Stimulated activated CD4-positive, alpha-beta T cell treated with anti-CD3 and anti-CD28 coated beads, TNF-alpha, amount 100 ng/mL, for 4 hours (primary cell): ENCODE results near the gene PAK5.

ENCODE experiments used
- DNase-seq, 3 experiments: peaks; one replicate each; pipeline ENCODE4 v3.0.0-alpha.2; 2020; ENCODE audit warnings: low read depth in 3 of 3

PAK5 gene

GRCh38 chr20:9789131-9789530 is 49.7 kb downstream of the PAK5 start:
- DNase-seq: no peak

DNA sequence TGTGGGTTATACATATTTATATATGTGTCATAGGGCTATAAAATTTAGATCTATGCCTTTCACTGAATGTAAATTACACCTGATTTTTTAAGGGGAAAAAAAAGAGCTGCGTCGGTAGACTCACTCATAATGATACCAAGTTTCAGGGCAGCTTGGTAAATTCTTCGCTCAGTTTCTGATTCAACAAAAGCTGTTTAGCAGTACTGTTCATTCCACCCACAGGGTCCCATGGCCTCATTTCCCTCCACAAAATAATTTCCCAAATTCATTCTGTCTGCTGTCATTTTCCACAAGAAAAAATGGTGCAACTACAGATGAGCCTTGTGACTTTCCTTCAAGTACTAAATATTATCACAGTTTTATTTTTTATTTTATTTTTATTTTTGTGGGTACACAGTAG is 63.7 kb downstream of the PAK5 start:
- DNase-seq: no peak

DNA sequence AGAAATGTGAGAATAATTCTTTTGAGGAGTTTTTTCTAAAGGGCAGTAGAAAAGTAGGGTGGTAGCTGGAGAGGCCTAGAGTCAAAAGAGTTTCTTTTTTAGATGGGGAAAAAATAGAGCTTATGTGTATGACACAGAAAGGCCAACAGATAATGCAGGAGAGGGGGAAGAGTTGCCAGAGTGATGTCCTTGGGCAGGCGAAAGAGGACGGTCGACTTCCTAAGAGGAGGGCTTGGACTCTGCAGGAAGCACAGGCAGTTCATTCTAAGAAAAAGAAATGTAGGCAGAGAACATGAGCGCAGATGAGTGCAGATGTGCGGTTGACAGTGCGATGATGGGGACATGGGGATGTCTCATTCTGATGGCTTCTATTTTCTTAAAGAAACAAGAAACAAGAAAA is 68.9 kb downstream of the PAK5 start:
- no peak for DNase-seq

DNA sequence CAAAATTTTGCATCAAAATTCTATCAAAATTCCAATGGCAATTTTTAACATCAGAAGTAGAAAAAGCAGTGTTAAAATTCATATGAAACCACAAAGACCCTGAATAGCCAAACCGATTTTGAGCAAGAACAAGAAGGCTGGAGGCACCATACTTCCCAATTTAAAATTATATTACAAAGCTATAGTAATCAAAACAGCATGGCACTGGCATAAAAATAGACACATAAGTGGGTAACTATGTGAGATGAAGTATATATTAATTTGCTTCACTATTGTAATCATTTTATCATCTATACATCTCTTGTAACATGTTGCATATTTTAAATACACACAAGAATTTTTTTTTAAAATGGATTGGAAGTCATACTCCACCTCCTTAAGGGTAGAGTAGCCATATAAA is 77.4 kb downstream of the PAK5 start:
- DNase-seq: no peak

DNA sequence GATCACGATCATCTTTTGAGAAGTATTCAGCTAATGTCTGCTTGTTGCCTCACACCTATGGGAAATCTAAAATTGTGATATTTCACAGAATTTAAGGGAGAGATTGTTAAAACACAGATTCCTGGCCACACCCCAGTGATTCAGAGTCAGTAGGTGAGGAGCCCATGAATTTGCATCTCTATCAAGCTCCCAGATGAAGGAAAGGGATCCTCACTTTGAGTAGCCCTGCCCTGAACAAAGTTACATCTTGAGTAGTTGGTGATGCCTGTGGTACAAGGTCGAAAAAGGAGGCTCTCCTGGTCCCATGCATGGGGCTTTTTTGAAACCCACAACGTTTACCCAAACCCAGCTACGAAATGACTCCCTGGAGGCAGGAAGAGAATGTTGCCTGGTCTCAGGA is 79.5 kb downstream of the PAK5 start:
- DNase-seq: no peak

DNA sequence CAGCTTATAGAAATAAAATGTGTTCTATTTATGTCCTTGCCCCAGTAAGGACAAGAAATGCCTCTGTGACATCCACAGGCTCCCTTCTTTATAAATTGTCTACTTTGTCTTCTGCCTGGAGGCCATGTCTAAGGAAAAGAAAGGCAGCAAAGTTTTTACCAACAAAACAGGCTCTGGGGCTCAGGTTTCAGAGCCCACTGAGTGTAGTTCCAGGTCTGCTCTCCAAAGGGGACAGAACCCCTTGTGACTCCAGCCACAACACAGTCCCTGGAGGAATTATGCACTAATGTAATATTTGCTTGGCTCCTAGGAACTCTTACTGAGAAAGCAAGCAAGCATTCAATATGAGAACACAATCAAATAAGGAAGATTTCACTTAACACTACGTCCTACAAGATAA is 80.1 kb downstream of the PAK5 start:
- DNase-seq: no peak

GRCh38 chr20:9756660-9757059 is 82.2 kb downstream of the PAK5 start:
- DNase-seq: no peak

DNA sequence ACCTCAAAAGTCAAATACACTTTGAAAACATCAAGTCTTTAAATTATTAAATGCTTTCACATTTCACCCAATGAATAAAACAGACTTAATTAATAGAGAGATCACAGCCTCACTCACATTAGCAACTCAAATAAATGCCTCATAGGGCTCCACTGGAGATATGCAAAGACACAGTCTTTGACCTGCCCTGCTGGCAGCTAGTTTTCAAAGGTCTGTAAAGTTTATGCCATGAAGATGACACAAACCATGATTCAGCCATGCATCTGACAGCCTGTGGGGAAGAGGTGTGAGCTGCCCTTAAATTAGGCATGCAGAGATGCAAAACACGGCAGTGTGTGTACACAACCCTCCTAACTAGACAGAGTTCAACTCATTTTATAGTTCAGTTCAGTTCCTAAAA is 83.6 kb downstream of the PAK5 start:
- no peak for DNase-seq

DNA sequence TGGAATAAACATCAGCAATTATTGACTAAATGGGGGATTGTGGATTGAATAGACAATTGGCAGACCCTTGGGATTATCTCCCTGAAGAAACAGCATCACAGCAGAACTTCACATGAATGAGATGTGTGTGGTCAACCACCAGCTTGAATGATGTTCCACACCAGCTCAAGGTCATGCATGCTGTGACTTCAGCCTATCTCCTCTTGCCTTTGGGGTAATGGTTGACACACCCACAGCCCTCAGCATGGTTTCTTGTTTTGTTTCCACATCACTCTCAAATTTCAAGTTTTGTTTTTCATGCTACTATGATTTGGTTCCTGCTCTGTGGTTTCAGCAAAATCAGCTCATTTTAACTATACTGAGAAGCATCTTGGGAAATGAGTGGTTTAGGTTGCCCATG is 94.3 kb downstream of the PAK5 start:
- no peak for DNase-seq

- DNase-seq: no peak
These were observed 95.0 kb downstream of the PAK5 start for GRCh38 chr20:9743871-9744270.

DNA sequence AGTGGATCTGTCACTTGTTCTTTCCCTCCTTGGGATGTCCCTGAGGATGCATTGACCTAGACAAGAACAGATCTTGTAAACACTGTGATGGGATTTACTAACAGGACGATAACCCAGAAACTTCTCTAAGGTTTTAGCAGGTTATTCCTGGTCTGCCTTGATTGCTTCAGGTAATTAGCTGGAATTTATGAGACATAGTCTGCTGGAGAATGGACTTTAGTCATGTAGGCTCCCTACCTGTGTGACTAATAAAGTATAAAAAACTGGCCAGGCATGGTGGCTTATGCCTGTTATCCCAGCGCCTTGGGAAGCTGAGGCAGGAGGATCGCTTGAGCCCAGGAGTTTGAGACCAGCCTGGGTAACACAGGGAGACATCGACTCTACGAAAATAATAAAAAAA is 96.1 kb downstream of the PAK5 start:
- no peak for DNase-seq

- no peak for DNase-seq
These were observed 96.9 kb downstream of the PAK5 start for GRCh38 chr20:9741996-9742395.

- DNase-seq: no peak
These were observed 98.4 kb downstream of the PAK5 start for GRCh38 chr20:9740486-9740885.

- DNase-seq: no peak
These were observed 98.9 kb downstream of the PAK5 start for GRCh38 chr20:9739991-9740390.

- no peak for DNase-seq
These were observed 102.5 kb downstream of the PAK5 start for GRCh38 chr20:9736373-9736772.

GRCh38 chr20:9723501-9724202 is 115.2 kb downstream of the PAK5 start:
- DNase-seq: no peak

DNA sequence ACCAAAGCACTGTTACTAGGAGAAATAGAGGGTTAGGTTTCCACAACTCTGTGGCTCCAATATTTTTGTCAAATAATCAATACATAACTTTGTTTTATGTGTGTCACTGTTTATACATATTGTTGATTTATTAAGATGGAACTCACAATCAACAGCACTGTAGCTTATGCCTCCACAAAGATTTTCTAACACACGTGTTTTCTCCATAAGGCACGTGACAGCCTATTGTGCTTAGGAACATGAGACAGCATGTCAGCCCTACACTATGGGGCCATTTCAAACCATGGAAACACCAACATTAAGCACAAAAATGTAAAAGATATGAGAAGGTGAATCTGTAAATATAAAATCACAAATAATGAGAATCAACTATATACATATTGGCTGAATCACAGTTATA is 127.0 kb downstream of the PAK5 start:
- DNase-seq: no peak

- DNase-seq: no peak
These were observed 128.2 kb downstream of the PAK5 start for GRCh38 chr20:9710685-9711084.

DNA sequence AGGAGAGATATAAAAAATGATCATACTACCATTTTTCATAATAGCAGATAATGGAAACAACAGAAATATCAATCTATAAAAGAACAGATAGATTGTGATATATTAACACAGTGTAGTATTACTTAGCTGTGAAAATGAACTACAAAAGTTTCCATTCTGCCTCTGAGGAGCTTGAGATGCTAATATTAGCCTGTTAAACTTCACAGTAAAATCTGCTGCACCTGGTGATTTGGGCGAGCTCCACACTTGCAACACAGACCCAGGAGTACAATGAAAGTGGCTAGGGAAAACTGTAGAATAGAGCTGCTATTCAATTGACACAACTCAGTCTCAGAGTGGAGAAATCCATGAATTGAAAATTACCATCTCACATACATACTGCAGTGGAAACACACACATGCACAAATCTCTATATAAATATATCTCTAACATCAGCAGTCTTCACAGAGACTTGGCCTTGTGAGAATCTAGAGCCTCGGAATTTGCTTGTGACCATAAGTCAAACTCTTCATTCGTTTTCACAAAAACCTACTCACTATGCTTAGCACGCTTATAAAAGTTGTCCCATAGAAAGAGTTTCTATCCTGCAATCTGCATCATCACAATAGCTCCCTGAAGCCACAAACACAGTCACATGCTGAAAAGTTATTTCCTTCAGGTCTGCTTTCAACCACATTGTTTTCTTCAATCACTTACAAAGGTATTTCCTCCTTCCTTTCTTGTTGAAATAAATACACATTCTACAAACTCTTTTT is 133.0 kb downstream of the PAK5 start:
- no peak for DNase-seq

GRCh38 chr20:9699181-9699580 is 139.7 kb downstream of the PAK5 start:
- no peak for DNase-seq

GRCh38 chr20:9689041-9689440 is 149.8 kb downstream of the PAK5 start:
- DNase-seq: no peak

DNA sequence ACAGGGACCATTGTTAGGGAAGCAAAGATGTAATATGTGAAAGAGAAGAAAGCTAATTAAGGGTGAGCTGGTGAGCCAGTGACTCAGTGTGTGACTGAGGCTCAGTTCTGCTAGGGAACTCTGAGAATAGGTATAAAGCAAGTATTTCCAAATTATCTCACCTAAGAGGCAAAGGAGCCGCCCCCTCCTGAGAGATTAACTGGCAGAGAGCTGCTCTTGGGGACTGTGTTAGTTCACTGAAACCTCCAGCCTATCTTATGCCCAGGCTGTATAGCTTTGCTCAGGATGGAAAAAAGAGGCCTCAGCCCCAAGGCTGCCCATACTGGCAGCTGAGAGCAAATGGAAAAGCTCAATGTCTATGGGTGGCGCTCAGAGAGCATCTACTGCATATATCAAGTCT is 152.0 kb downstream of the PAK5 start:
- no peak for DNase-seq

DNA sequence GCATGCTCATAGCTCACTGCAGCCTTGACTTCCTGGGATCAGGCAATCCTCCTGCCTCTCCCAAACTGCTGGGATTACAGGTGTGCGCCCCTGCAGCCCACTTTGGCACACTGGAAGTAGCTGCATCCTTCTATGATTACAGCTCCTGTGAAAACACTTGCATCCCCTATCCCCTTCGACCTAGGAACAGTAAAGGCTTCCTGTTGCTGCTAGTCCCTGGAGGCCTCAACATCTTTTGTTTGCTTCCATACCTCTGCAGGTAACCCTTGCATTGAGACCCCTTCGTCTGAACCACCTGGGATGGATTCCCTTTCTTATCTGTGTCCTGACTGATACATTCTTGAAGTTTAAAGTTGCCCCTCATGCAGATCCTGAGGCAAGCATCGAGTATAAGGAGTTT is 152.4 kb downstream of the PAK5 start:
- no peak for DNase-seq

DNA sequence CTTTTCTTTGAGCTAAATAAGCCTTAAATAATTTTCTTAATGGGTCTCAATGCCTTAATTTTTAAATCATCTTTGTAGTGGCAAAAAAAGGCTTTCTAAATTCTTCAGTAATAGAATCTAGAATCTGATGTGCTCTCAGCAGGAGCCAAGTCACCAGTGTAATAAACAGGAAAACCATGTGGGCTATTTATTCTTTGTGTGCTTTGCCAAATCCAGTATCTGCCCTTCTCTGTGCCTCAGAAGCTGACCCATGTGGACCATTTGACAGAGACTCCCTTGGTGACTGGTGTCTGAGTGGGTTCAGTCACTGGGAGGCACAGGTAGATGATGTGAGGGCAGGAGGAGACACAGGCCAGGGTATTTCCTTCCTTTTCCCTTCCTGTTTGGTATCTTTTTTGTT is 152.9 kb downstream of the PAK5 start:
- no peak for DNase-seq
